Measurements from ENCODE around the gene GABARAP.

GRCh38 chr17:7279448-7279847, 37.2 kb upstream of the GABARAP start:
- TF ChIP-seq, protein P1, sequence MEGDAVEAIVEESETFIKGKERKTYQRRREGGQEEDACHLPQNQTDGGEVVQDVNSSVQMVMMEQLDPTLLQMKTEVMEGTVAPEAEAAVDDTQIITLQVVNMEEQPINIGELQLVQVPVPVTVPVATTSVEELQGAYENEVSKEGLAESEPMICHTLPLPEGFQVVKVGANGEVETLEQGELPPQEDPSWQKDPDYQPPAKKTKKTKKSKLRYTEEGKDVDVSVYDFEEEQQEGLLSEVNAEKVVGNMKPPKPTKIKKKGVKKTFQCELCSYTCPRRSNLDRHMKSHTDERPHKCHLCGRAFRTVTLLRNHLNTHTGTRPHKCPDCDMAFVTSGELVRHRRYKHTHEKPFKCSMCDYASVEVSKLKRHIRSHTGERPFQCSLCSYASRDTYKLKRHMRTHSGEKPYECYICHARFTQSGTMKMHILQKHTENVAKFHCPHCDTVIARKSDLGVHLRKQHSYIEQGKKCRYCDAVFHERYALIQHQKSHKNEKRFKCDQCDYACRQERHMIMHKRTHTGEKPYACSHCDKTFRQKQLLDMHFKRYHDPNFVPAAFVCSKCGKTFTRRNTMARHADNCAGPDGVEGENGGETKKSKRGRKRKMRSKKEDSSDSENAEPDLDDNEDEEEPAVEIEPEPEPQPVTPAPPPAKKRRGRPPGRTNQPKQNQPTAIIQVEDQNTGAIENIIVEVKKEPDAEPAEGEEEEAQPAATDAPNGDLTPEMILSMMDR (IDR thresholded peaks at IDR 0.05; ENCODE audit: low read depth, low read length, poor library complexity, severe bottlenecking): no peak
- TF ChIP-seq EZH2phosphoT487 (IDR thresholded peaks at IDR 0.05; ENCODE audit: borderline replicate concordance, low read length): no peak

All from DOHH2 (cell line).